OCI-LY7 (cell line): Measurements from ENCODE around the gene FOXN3. TPM values are rescaled to one million over a fixed set of nuclear protein-coding genes. Genes with fewer than 3 reads are reported as not detected.

Experiments used
- BruUV-seq: library from RNA; stranded (reverse); fragments of 400-500 nt; replicated peaks from 2 replicates; lab custom pipeline; 2021; lab: Mats Ljungman, UMichigan
- CTCF ChIA-PET: fragments of 300-600 bp; sonication (Branson Sonifier 250); formaldehyde crosslinking; loops from one replicate; lab custom pipeline; 2022; ENCODE audit warnings: antibody characterized with exemption; ENCODE audit not compliant: unreplicated experiment; lab: Charles Lee
- POLR2A ChIA-PET: fragments of 300-600 bp; sonication (Branson Sonifier 250); formaldehyde crosslinking; loops from one replicate; lab custom pipeline; 2022; ENCODE audit warnings: antibody characterized with exemption; lab: Charles Lee
- DNase-seq: peaks from one replicate; pipeline ENCODE4 v3.0.0-alpha.2; 2015; ENCODE audit warnings: low spot score
- H2AFZ ChIP-seq: fragments of 200-600 bp; sonication (generic), shearing (Covaris generic); 2 replicates; pipeline ENCODE4 v1.6.1; 2014; ENCODE audit warnings: mild to moderate bottlenecking, antibody characterized with exemption, low read length, moderate library complexity
- H3K27ac ChIP-seq: fragments of 200-600 bp; sonication (generic); 2 replicates; pipeline ENCODE4 v1.5.1; 2014; ENCODE audit warnings: mixed run types, low read depth, mild to moderate bottlenecking, moderate library complexity, low read length, inconsistent platforms; ENCODE audit not compliant: poor library complexity, severe bottlenecking
- H3K36me3 ChIP-seq: fragments of 200-600 bp; sonication (generic); 2 replicates; pipeline ENCODE4 v1.6.1; 2014; ENCODE audit warnings: mild to moderate bottlenecking, antibody characterized with exemption, low read length, moderate library complexity, mixed read lengths; ENCODE audit not compliant: insufficient read depth
- H3K4me1 ChIP-seq: fragments of 200-600 bp; sonication (generic); 2 replicates; pipeline ENCODE4 v1.5.1; 2014; ENCODE audit warnings: mild to moderate bottlenecking, low read length; ENCODE audit not compliant: insufficient read depth, poor library complexity, severe bottlenecking
- H3K4me2 ChIP-seq: fragments of 200-600 bp; sonication (generic); 2 replicates; pipeline ENCODE4 v1.6.1; 2014; ENCODE audit warnings: mild to moderate bottlenecking, low read length
- H3K4me3 ChIP-seq: fragments of 200-600 bp; sonication (generic); 2 replicates; pipeline ENCODE4 v1.5.1; 2014; ENCODE audit warnings: mild to moderate bottlenecking, low read depth, low read length; ENCODE audit not compliant: poor library complexity, severe bottlenecking
- H3K79me2 ChIP-seq: fragments of 200-600 bp; sonication (generic); 2 replicates; pipeline ENCODE4 v1.6.1; 2016; ENCODE audit warnings: low read depth, mild to moderate bottlenecking, low read length, moderate library complexity, mixed read lengths; ENCODE audit not compliant: insufficient read depth
- H3K9me2 ChIP-seq: fragments of 200-600 bp; sonication (generic); 2 replicates; pipeline ENCODE4 v1.6.1; 2016; ENCODE audit warnings: mild to moderate bottlenecking, low read length, mixed read lengths; ENCODE audit not compliant: insufficient read depth
- H3K9me3 ChIP-seq: fragments of 200-600 bp; sonication (generic); 2 replicates; pipeline ENCODE4 v1.6.1; 2014; ENCODE audit warnings: mild to moderate bottlenecking, mixed run types, low read length, mixed read lengths
- H4K20me1 ChIP-seq: fragments of 200-600 bp; sonication (generic); 2 replicates; pipeline ENCODE4 v1.6.1; 2014; ENCODE audit warnings: mild to moderate bottlenecking, antibody characterized with exemption, low read length, moderate library complexity, mixed read lengths; ENCODE audit not compliant: insufficient read depth
- EZH2phosphoT487 ChIP-seq: fragments of 200-600 bp; sonication (generic); IDR thresholded peaks from 2 replicates; pipeline ENCODE4 v1.6.1; 2018; ENCODE audit warnings: low read depth, borderline replicate concordance, mild to moderate bottlenecking, mixed run types, antibody characterized with exemption, low read length, moderate library complexity, mixed read lengths
- intact Hi-C: fragments of 100-400 bp; cut with micrococcal nuclease; formaldehyde crosslinking; loops from one replicate; pipeline ENCODE4 v1.10.0; 2022; ENCODE audit not compliant: unreplicated experiment
- total RNA-seq, 2 experiments: library from RNA; depleted of rRNA in 1 of 2; stranded (reverse); fragments of >200 nt in 1 of 2; shearing (Covaris generic) in 1 of 2; gene quantifications; 2 replicates each; pipeline ENCODE4 v1.2.3, GENCODE V29; 2014 to 2022
- TF ChIP-seq, protein P1 (sequence below): fragments of 200-600 bp; sonication (generic); conservative IDR thresholded peaks from 2 replicates; pipeline ENCODE4 v1.5.1; 2014; ENCODE audit warnings: mild to moderate bottlenecking, antibody characterized with exemption, low read length, moderate library complexity, mixed read lengths

The FOXN3 gene
- total RNA-seq, 2 experiments from 2014 or later, result 77.7 to 102 TPM

GRCh38 chr14:89465876-89466275, 48.8 kb upstream of the FOXN3 start:
- H2AFZ ChIP-seq, result no peak overlapping the region
- no peak overlapping the region for H3K27ac ChIP-seq
- ChIA-PET POLR2A (interaction anchor here (0.6 to 1.0 kb wide), 2 partner anchors 52 to 469 kb away, joined by 3 to 5 read pairs; no protein-coding TSS in a partner anchor), CTCF (no interaction called here)
- H4K20me1 ChIP-seq, result no peaks in the 10 kb centered on the region
- no peaks in the 10 kb centered on the region for H3K9me2 ChIP-seq
- BruUV-seq, result no TSS peak
- H3K36me3 ChIP-seq, result no peaks in the 10 kb centered on the region
- no peaks in the 10 kb centered on the region for H3K79me2 ChIP-seq
- no peak overlapping the region for H3K4me2 ChIP-seq
- H3K4me1 ChIP-seq, result peaks cover 9% of the 10 kb centered on the region
- H3K4me3 ChIP-seq, result no peak overlapping the region
- no peaks in the 10 kb centered on the region for H3K9me3 ChIP-seq
- DNase-seq, result no peak
- no peak for TF ChIP-seq EZH2phosphoT487
- TF ChIP-seq, protein P1, sequence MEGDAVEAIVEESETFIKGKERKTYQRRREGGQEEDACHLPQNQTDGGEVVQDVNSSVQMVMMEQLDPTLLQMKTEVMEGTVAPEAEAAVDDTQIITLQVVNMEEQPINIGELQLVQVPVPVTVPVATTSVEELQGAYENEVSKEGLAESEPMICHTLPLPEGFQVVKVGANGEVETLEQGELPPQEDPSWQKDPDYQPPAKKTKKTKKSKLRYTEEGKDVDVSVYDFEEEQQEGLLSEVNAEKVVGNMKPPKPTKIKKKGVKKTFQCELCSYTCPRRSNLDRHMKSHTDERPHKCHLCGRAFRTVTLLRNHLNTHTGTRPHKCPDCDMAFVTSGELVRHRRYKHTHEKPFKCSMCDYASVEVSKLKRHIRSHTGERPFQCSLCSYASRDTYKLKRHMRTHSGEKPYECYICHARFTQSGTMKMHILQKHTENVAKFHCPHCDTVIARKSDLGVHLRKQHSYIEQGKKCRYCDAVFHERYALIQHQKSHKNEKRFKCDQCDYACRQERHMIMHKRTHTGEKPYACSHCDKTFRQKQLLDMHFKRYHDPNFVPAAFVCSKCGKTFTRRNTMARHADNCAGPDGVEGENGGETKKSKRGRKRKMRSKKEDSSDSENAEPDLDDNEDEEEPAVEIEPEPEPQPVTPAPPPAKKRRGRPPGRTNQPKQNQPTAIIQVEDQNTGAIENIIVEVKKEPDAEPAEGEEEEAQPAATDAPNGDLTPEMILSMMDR, result no peak
- intact Hi-C loops, result no loop called here

DNA sequence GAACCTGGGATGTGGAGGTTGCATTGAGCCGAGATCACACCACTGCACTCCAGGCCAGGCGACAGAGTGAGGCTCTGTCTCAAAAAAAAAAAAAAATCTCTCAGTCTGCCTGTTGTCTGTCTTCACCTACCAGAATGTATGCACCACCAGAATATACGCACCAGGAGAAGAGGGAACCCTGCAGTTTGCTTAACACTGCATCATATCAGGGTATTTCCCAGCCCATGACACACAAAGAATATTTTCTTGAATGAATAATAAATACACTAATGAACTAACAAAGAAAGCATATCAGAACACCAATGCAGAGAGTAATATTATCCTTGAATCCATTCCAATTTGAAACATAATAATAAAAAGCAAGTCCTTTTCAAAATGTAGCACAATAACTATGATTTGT, 44.2 kb upstream of the FOXN3 start:
- no peaks in the 10 kb centered on the region for H4K20me1 ChIP-seq
- ChIA-PET CTCF (no interaction called here), POLR2A (interaction anchor here (0.6 to 0.7 kb wide), 2 partner anchors 8 to 392 kb away, joined by 3 to 4 read pairs; no protein-coding TSS in a partner anchor)
- no peaks in the 10 kb centered on the region for H3K9me2 ChIP-seq
- H3K4me3 ChIP-seq, result no peak overlapping the region
- BruUV-seq, result no TSS peak
- TF ChIP-seq, protein P1, result no peak
- TF ChIP-seq EZH2phosphoT487, result no peak
- intact Hi-C loops, result no loop called here
- no peaks in the 10 kb centered on the region for H3K36me3 ChIP-seq
- H3K4me1 ChIP-seq, result peaks cover 22% of the 10 kb centered on the region
- H2AFZ ChIP-seq, result no peak overlapping the region
- DNase-seq, result no peak
- H3K9me3 ChIP-seq, result no peaks in the 10 kb centered on the region
- no peak overlapping the region for H3K27ac ChIP-seq
- H3K79me2 ChIP-seq, result no peaks in the 10 kb centered on the region
- H3K4me2 ChIP-seq, result no peak overlapping the region

GRCh38 chr14:89458713-89459420, 41.8 kb upstream of the FOXN3 start:
- Histone ChIP-seq H4K20me1 (no peaks in the 10 kb centered on the region), H3K9me3 (no peaks in the 10 kb centered on the region), H3K79me2 (no peaks in the 10 kb centered on the region), H3K4me3 (no peak overlapping the region), H3K27ac (no peak overlapping the region), H3K4me2 (no peak overlapping the region), H3K9me2 (no peaks in the 10 kb centered on the region), H3K4me1 (peaks cover 22% of the 10 kb centered on the region), H3K36me3 (no peaks in the 10 kb centered on the region), H2AFZ (no peak overlapping the region)
- no peak for TF ChIP-seq EZH2phosphoT487
- TF ChIP-seq, protein P1, result no peak
- intact Hi-C loops, result no loop called here
- ChIA-PET POLR2A (no interaction called here), CTCF (no interaction called here)
- no TSS peak for BruUV-seq
- no peak for DNase-seq
